ENCODE measurements around the gene LSM12.
"Not testable (repeated sequence)": the region's sequence is repeated elsewhere in the genome, so short reads cannot be mapped to it uniquely, and the experiment has no call there.

LSM12 gene

GRCh38 chr17:44037471-44037870 lies 29.0 kb downstream of the LSM12 start:
- no peak for DNase-seq

- DNase-seq: not testable (repeated sequence)
Measured at GRCh38 chr17:44034688-44035087, 31.8 kb downstream of the LSM12 start.

GRCh38 chr17:44033861-44034408 lies 32.5 kb downstream of the LSM12 start:
- peak; percentile 9 for DNase-seq

GRCh38 chr17:44030482-44030881 lies 36.0 kb downstream of the LSM12 start:
- no peak for DNase-seq

- DNase-seq: no peak
Measured at GRCh38 chr17:44029736-44030135, 36.7 kb downstream of the LSM12 start.

GRCh38 chr17:44024853-44025252 lies 41.6 kb downstream of the LSM12 start:
- DNase-seq: no peak

GRCh38 chr17:44024271-44024663 lies 42.2 kb downstream of the LSM12 start:
- peak; percentile 97 for DNase-seq

GRCh38 chr17:44023545-44024270 lies 42.8 kb downstream of the LSM12 start:
- no peak for DNase-seq

GRCh38 chr17:44022246-44022645 lies 44.2 kb downstream of the LSM12 start:
- no peak for DNase-seq

GRCh38 chr17:44021227-44021626 lies 45.2 kb downstream of the LSM12 start:
- not testable (repeated sequence) for DNase-seq

GRCh38 chr17:44014437-44015172 lies 51.9 kb downstream of the LSM12 start, which contains the start of gene TMEM101:
Gene TMEM101, minus strand, starts transcription at chr17:44014963. Its CDS starts 11 bp downstream, at chr17:44014952.
- peak; percentile 96 for DNase-seq

- DNase-seq: no peak
Measured at GRCh38 chr17:44014133-44014436, 52.4 kb downstream of the LSM12 start.

- DNase-seq: no peak
Measured at GRCh38 chr17:44012874-44013273, 53.6 kb downstream of the LSM12 start.

- no peak for DNase-seq
Measured at GRCh38 chr17:44012391-44012790, 54.1 kb downstream of the LSM12 start.

GRCh38 chr17:44011876-44012275 lies 54.6 kb downstream of the LSM12 start:
- no peak for DNase-seq

GRCh38 chr17:44010966-44011647 lies 55.4 kb downstream of the LSM12 start:
- DNase-seq: no peak

GRCh38 chr17:44008205-44008909 lies 58.1 kb downstream of the LSM12 start:
- DNase-seq: no peak

GRCh38 chr17:44007346-44008204 lies 58.9 kb downstream of the LSM12 start:
- peak; percentile 41 for DNase-seq

GRCh38 chr17:44006598-44007345 lies 59.7 kb downstream of the LSM12 start:
- peak; percentile 98 for DNase-seq

- DNase-seq: peak; percentile 62
Measured at GRCh38 chr17:44006272-44006597, 60.2 kb downstream of the LSM12 start.
